Fibroblast of pulmonary artery (primary cell): ENCODE measurements around the gene ASB7.

Experiments
- DNase-seq: peaks from one replicate; pipeline ENCODE4 v3.0.0-alpha.2; 2010; ENCODE audit warnings: low read depth
- H3K4me3 ChIP-seq: replicated peaks from 2 replicates; pipeline ENCODE4 v1.5.1; 2011; ENCODE audit warnings: low read depth, mild to moderate bottlenecking, control low read depth, low read length, moderate library complexity
- TF ChIP-seq, protein P1 (sequence below): IDR thresholded peaks from 2 replicates; pipeline ENCODE4 v1.5.1; 2011; ENCODE audit warnings: mild to moderate bottlenecking, control low read depth, low read length, inconsistent platforms; ENCODE audit errors: missing control alignments

Gene ASB7

DNA sequence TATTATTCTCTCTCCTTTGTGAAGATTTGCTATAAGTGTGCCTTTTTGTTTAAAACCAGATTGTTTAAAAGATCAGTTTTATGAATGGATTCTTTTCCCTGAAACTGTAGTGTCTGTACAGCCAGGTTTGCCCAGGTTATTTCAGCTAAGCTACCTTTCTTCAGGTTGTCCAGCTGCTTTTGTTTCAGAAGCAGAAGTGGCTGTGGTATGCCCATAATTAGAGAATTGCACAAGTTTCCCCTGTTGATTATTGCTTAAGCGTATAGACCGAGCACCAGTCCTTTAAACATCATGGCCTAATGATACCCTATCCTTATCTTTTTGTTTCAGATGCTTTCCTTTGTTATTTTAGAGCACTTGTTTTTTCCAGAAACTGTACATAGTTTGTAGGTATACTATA, 10.2 kb downstream of the ASB7 start:
- TF ChIP-seq, protein P1, sequence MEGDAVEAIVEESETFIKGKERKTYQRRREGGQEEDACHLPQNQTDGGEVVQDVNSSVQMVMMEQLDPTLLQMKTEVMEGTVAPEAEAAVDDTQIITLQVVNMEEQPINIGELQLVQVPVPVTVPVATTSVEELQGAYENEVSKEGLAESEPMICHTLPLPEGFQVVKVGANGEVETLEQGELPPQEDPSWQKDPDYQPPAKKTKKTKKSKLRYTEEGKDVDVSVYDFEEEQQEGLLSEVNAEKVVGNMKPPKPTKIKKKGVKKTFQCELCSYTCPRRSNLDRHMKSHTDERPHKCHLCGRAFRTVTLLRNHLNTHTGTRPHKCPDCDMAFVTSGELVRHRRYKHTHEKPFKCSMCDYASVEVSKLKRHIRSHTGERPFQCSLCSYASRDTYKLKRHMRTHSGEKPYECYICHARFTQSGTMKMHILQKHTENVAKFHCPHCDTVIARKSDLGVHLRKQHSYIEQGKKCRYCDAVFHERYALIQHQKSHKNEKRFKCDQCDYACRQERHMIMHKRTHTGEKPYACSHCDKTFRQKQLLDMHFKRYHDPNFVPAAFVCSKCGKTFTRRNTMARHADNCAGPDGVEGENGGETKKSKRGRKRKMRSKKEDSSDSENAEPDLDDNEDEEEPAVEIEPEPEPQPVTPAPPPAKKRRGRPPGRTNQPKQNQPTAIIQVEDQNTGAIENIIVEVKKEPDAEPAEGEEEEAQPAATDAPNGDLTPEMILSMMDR = no peak
- no peak overlapping the region for H3K4me3 ChIP-seq
- no peak for DNase-seq

DNA sequence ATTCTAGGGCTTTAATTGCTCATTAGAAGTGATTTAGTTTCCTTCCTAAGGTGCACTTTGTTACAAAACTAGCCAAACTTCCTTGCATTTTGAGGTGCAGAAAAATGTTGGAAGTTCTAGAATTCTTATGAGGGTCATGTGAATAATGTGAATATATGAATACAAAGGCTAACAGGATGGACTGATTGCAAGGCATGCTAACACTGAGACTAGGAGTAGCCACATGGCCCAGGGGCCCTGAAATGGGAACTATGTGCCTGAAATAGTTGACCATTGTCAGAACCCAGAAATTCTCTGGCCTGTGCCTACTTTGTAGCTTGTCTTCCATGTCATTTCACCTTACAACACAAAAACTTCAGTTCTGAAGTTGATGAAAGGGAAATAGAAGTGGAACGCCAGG, 10.8 kb downstream of the ASB7 start:
- TF ChIP-seq, protein P1 = no peak
- H3K4me3 ChIP-seq = no peak overlapping the region
- DNase-seq = no peak

DNA sequence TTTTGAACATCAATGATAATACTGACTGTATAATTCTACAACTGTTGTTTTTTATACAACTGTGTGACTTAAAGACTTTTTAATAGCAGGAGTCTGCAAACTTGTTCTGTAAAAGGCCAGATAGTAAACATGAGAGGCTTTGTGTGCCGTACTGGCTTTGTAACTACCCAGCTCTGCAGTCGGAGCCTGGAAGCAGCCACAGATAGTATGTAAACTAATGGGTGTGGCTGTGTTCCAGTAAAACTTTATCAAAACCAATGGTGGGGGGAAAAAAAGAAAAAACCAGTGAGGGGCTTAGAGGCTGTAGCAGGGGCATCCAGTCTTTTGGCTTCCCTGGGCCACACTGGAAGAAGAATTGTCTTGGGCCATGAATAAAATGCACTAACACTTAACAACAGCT, 11.9 kb downstream of the ASB7 start:
- TF ChIP-seq, protein P1 = no peak
- no peak for DNase-seq
- no peak overlapping the region for H3K4me3 ChIP-seq

DNA sequence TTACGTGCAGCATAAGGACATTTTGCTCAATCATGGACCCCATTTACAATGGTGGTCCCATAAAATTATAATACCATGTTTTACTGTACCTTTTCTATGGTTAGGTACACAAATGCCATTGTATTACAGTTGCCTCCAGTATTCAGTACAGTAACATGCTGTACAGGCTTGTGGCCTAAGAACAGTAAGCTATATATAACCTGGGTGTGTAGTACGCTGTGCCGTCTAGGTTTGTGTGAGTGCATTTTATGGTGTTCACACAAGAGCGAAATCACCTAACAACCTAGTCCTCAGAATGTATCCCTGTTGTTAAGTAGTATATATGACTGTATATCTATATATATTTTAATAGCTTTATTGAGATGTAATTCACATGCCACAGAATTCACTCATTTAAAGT, 12.5 kb downstream of the ASB7 start:
- TF ChIP-seq, protein P1 = no peak
- H3K4me3 ChIP-seq = no peak overlapping the region
- no peak for DNase-seq

DNA sequence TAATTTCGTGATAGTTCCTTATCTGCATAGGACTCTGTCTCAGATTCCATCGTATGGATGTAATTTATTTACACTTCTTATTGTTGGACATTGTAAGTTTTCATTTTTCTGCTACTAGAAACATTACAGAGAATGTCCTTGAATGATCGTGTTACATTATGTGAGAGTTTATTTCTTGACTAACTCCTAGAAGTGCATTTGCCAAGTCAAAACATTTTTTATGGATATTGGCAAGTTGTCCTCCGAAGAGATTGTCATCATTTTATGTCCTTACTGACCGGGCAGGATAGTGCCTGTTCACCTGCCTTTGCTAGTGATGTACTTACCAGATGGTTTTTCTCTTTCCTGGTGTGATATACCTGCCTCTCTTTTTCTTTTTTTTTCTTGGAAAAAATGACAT, 13.4 kb downstream of the ASB7 start:
- DNase-seq = no peak
- H3K4me3 ChIP-seq = no peak overlapping the region
- TF ChIP-seq, protein P1 = no peak

DNA sequence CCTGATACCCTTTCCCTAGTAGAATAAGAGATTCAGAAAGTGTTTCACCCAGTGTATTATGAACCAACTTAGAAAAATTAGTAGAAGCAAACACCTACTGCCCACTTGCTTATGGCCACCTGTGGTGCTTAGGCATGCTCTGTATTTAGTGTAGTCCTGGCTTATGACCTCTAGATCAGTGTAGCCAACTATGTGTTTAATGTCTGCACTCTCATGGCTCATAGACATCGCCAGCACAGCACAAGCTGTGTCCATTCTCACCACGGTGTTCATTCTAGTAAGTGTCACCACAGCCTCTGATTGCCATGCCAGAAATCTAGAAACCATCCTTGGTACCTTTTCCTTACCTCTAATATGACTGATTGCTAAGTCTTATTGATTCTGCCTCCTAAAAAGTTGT, 14.3 kb downstream of the ASB7 start:
- DNase-seq = no peak
- TF ChIP-seq, protein P1 = no peak
- no peak overlapping the region for H3K4me3 ChIP-seq

DNA sequence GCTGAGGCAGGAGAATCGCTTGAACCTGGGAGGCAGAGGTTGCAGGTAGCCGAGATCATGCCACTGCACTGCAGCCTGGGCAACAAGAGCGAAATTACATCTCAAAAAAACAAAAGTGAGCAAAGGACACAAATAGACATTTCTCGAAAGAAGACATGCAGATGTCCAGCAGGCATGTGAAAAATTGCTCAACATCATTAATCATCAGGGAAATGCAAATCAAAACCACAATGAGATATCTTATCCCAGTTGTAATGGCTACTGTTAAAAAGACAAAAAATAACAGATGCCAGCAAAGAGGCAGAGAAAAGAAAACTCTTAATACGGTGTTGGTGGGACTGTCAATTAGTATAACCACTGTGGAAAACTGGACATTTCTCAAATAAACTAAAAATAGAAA, 20.9 kb downstream of the ASB7 start:
- DNase-seq = peak; percentile 79
- no peak overlapping the region for H3K4me3 ChIP-seq
- TF ChIP-seq, protein P1 = no peak
